Measurements from ENCODE around the gene GRIN2A.

The GRIN2A gene

GRCh38 chr16:10076037-10076436 is 106.2 kb downstream of the GRIN2A start:
- H3K4me3 Mint-ChIP-seq, result no peak overlapping the region
- H3K36me3 Mint-ChIP-seq (ENCODE audit: low read depth), result no peaks in the 10 kb centered on the region
- no peaks in the 10 kb centered on the region for H3K27me3 Mint-ChIP-seq
- DNase-seq (no peak), ATAC-seq (no peak)
- H3K9me3 Mint-ChIP-seq, result no peaks in the 10 kb centered on the region
- no peak overlapping the region for H3K27ac Mint-ChIP-seq
- no peaks in the 10 kb centered on the region for H3K4me1 Mint-ChIP-seq

- no peaks in the 10 kb centered on the region for H3K9me3 Mint-ChIP-seq
- ATAC-seq, result no peak
- peaks cover 2% of the 10 kb centered on the region for H3K27me3 Mint-ChIP-seq
Observed at GRCh38 chr16:10070591-10070990, 111.6 kb downstream of the GRIN2A start.

GRCh38 chr16:10069374-10069773 is 112.9 kb downstream of the GRIN2A start:
- H3K27me3 Mint-ChIP-seq, result peaks cover 2% of the 10 kb centered on the region
- H3K4me3 Mint-ChIP-seq, result no peak overlapping the region
- DNase-seq (no peak), ATAC-seq (no peak)
- H3K27ac Mint-ChIP-seq, result no peak overlapping the region
- H3K9me3 Mint-ChIP-seq, result no peaks in the 10 kb centered on the region
- H3K4me1 Mint-ChIP-seq, result no peaks in the 10 kb centered on the region
- H3K36me3 Mint-ChIP-seq (ENCODE audit: low read depth), result no peaks in the 10 kb centered on the region

More at GRCh38 chr16:10070591-10070990, 111.6 kb downstream of the GRIN2A start:
- no peaks in the 10 kb centered on the region for H3K4me1 Mint-ChIP-seq
- no peaks in the 10 kb centered on the region for H3K36me3 Mint-ChIP-seq (ENCODE audit: low read depth)
- H3K27ac Mint-ChIP-seq, result no peak overlapping the region
- H3K4me3 Mint-ChIP-seq, result no peak overlapping the region
- no peak for DNase-seq

- H3K9me3 Mint-ChIP-seq, result no peaks in the 10 kb centered on the region
- no peaks in the 10 kb centered on the region for H3K4me1 Mint-ChIP-seq
- H3K27me3 Mint-ChIP-seq, result peaks cover 2% of the 10 kb centered on the region
- no peaks in the 10 kb centered on the region for H3K36me3 Mint-ChIP-seq (ENCODE audit: low read depth)
- H3K27ac Mint-ChIP-seq, result no peak overlapping the region
- H3K4me3 Mint-ChIP-seq, result no peak overlapping the region
- no peak for DNase-seq
- no peak for ATAC-seq
Observed at GRCh38 chr16:10067835-10068234, 114.4 kb downstream of the GRIN2A start.

GRCh38 chr16:10067406-10067805 is 114.8 kb downstream of the GRIN2A start:
- DNase-seq (no peak), ATAC-seq (no peak)
- no peaks in the 10 kb centered on the region for H3K36me3 Mint-ChIP-seq (ENCODE audit: low read depth)
- no peak overlapping the region for H3K4me3 Mint-ChIP-seq
- no peak overlapping the region for H3K27ac Mint-ChIP-seq
- peaks cover 2% of the 10 kb centered on the region for H3K27me3 Mint-ChIP-seq
- no peaks in the 10 kb centered on the region for H3K9me3 Mint-ChIP-seq
- no peaks in the 10 kb centered on the region for H3K4me1 Mint-ChIP-seq

GRCh38 chr16:10065019-10065418 is 117.2 kb downstream of the GRIN2A start:
- H3K36me3 Mint-ChIP-seq (ENCODE audit: low read depth), result no peaks in the 10 kb centered on the region
- no peaks in the 10 kb centered on the region for H3K9me3 Mint-ChIP-seq
- H3K4me3 Mint-ChIP-seq, result no peak overlapping the region
- ATAC-seq, result no peak
- no peaks in the 10 kb centered on the region for H3K4me1 Mint-ChIP-seq
- no peak overlapping the region for H3K27ac Mint-ChIP-seq
- peaks cover 2% of the 10 kb centered on the region for H3K27me3 Mint-ChIP-seq
- no peak for DNase-seq

- ATAC-seq (no peak), DNase-seq (no peak)
- H3K27me3 Mint-ChIP-seq, result peaks cover 7% of the 10 kb centered on the region
- no peak overlapping the region for H3K4me3 Mint-ChIP-seq
- no peaks in the 10 kb centered on the region for H3K9me3 Mint-ChIP-seq
- no peaks in the 10 kb centered on the region for H3K36me3 Mint-ChIP-seq (ENCODE audit: low read depth)
- no peaks in the 10 kb centered on the region for H3K4me1 Mint-ChIP-seq
- no peak overlapping the region for H3K27ac Mint-ChIP-seq
Observed at GRCh38 chr16:10048850-10049249, 133.4 kb downstream of the GRIN2A start.

- Mint-ChIP-seq H3K36me3 (ENCODE audit: low read depth) (no peaks in the 10 kb centered on the region), H3K4me1 (no peaks in the 10 kb centered on the region), H3K27ac (no peak overlapping the region), H3K4me3 (no peak overlapping the region), H3K27me3 (peaks cover 1% of the 10 kb centered on the region), H3K9me3 (no peaks in the 10 kb centered on the region)
- no peak for ATAC-seq
- no peak for DNase-seq
Observed at GRCh38 chr16:10045947-10046346, 136.3 kb downstream of the GRIN2A start.

GRCh38 chr16:10045291-10045775 is 136.9 kb downstream of the GRIN2A start:
- Mint-ChIP-seq H3K4me3 (no peak overlapping the region), H3K27ac (no peak overlapping the region), H3K36me3 (ENCODE audit: low read depth) (no peaks in the 10 kb centered on the region), H3K4me1 (no peaks in the 10 kb centered on the region), H3K9me3 (no peaks in the 10 kb centered on the region), H3K27me3 (peaks cover 1% of the 10 kb centered on the region)
- ATAC-seq (no peak), DNase-seq (no peak)

GRCh38 chr16:10040136-10041080 is 141.8 kb downstream of the GRIN2A start:
- ATAC-seq, result no peak
- H3K4me3 Mint-ChIP-seq, result no peak overlapping the region
- H3K36me3 Mint-ChIP-seq (ENCODE audit: low read depth), result no peaks in the 10 kb centered on the region
- no peak for DNase-seq
- peaks cover 13% of the 10 kb centered on the region for H3K27me3 Mint-ChIP-seq
- H3K9me3 Mint-ChIP-seq, result no peaks in the 10 kb centered on the region
- no peak overlapping the region for H3K27ac Mint-ChIP-seq
- peaks cover 3% of the 10 kb centered on the region for H3K4me1 Mint-ChIP-seq

GRCh38 chr16:10039220-10040096 is 142.8 kb downstream of the GRIN2A start:
- ATAC-seq, result no peak
- Mint-ChIP-seq H3K4me3 (no peak overlapping the region), H3K9me3 (no peaks in the 10 kb centered on the region)

GRCh38 chr16:10037751-10038150 is 144.5 kb downstream of the GRIN2A start:
- H3K4me1 Mint-ChIP-seq, result peaks cover 3% of the 10 kb centered on the region
- no peaks in the 10 kb centered on the region for H3K9me3 Mint-ChIP-seq
- no peaks in the 10 kb centered on the region for H3K36me3 Mint-ChIP-seq (ENCODE audit: low read depth)
- no peak overlapping the region for H3K27ac Mint-ChIP-seq
- ATAC-seq (no peak), DNase-seq (no peak)
- peaks cover 12% of the 10 kb centered on the region for H3K27me3 Mint-ChIP-seq
- H3K4me3 Mint-ChIP-seq, result no peak overlapping the region

More at GRCh38 chr16:10039220-10040096, 142.8 kb downstream of the GRIN2A start:
- no peak overlapping the region for H3K27ac Mint-ChIP-seq
- H3K36me3 Mint-ChIP-seq (ENCODE audit: low read depth), result no peaks in the 10 kb centered on the region
- peaks cover 3% of the 10 kb centered on the region for H3K4me1 Mint-ChIP-seq
- DNase-seq, result no peak
- H3K27me3 Mint-ChIP-seq, result peaks cover 13% of the 10 kb centered on the region

GRCh38 chr16:10036956-10037355 is 145.3 kb downstream of the GRIN2A start:
- no peaks in the 10 kb centered on the region for H3K9me3 Mint-ChIP-seq

GRCh38 chr16:10033556-10033955 is 148.7 kb downstream of the GRIN2A start:
- Mint-ChIP-seq H3K9me3 (no peaks in the 10 kb centered on the region), H3K4me3 (no peak overlapping the region), H3K27me3 (peaks cover 7% of the 10 kb centered on the region), H3K27ac (no peak overlapping the region), H3K36me3 (ENCODE audit: low read depth) (no peaks in the 10 kb centered on the region), H3K4me1 (no peaks in the 10 kb centered on the region)
- no peak for ATAC-seq
- DNase-seq, result no peak

More at GRCh38 chr16:10036956-10037355, 145.3 kb downstream of the GRIN2A start:
- Mint-ChIP-seq H3K27me3 (peaks cover 12% of the 10 kb centered on the region), H3K27ac (no peak overlapping the region), H3K36me3 (ENCODE audit: low read depth) (no peaks in the 10 kb centered on the region), H3K4me1 (peaks cover 3% of the 10 kb centered on the region), H3K4me3 (no peak overlapping the region)
- ATAC-seq, result no peak
- DNase-seq, result no peak
